Gastroesophageal sphincter (tissue), 4 donors: ENCODE data around the gene MAT1A. TPM values are rescaled to one million over a fixed set of nuclear protein-coding genes. Genes with fewer than 3 reads are reported as not detected.

Experiments used
- ATAC-seq: fragments of 150-250 bp; one replicate; pipeline ENCODE4 v1.9.1; 2016; ENCODE audit warnings: mild to moderate bottlenecking, moderate library complexity
- H3K27ac ChIP-seq, 4 donors: fragments of 200-600 bp; sonication (generic) in 3 of 4; 1 replicate in 3 of 4; 2 replicates in 1 of 4; pipeline ENCODE4 v1.5.1; 2016 to 2019
- H3K27me3 ChIP-seq: fragments of 200-600 bp; sonication (generic); one replicate; pipeline ENCODE4 v1.5.1; 2019
- H3K36me3 ChIP-seq, 2 donors: fragments of 200-600 bp; sonication (generic); one replicate each; pipeline ENCODE4 v1.5.1; 2019; ENCODE audit warnings: control low read depth in 1 of 2
- H3K4me1 ChIP-seq, 3 donors: fragments of 200-600 bp; sonication (generic); 1 replicate in 2 of 3; 2 replicates in 1 of 3; pipeline ENCODE4 v1.5.1; 2016 to 2019; ENCODE audit warnings: control low read depth in 2 of 3
- H3K4me3 ChIP-seq, 2 donors: fragments of 200-600 bp; sonication (generic); one replicate each; pipeline ENCODE4 v1.5.1; 2019; ENCODE audit warnings: mild to moderate bottlenecking in 1 of 2, moderate library complexity in 1 of 2
- H3K9me3 ChIP-seq, 3 donors: fragments of 200-600 bp; sonication (generic); one replicate each; pipeline ENCODE4 v1.5.1; 2017 to 2019; ENCODE audit warnings: control low read depth in 2 of 3
- EP300 ChIP-seq: sonication (generic); formaldehyde crosslinking; IDR thresholded peaks from one replicate; pipeline ENCODE4 v1.6.1; 2017; ENCODE audit warnings: antibody characterized with exemption, mild to moderate bottlenecking
- POLR2A ChIP-seq, 2 donors: fragments of 450-650 bp; IDR thresholded peaks; one replicate each; pipeline ENCODE4 v1.6.1; 2017; ENCODE audit warnings: antibody characterized with exemption in 2 of 2, mild to moderate bottlenecking in 2 of 2, moderate library complexity in 1 of 2
- POLR2AphosphoS5 ChIP-seq: sonication (generic); formaldehyde crosslinking; IDR thresholded peaks from one replicate; pipeline ENCODE4 v1.6.1; 2017; ENCODE audit warnings: antibody characterized with exemption
- WGBS, 2 donors: methylation state at CpG; one replicate each; pipeline ENCODE4 v1.1.5; 2018; ENCODE audit warnings: low coverage in 1 of 2; 5-methylcytosine and 5-hydroxymethylcytosine counted together
- total RNA-seq, 4 donors: library from RNA; depleted of rRNA; stranded (reverse); fragments of >200 nt; gene quantifications; one replicate each; pipeline ENCODE4 v1.1.0, GENCODE V29; 2016
- TF ChIP-seq, protein P1 (sequence below), 4 experiments: fragments of 200-600 bp in 2 of 4; fragments of 450-650 bp in 2 of 4; sonication (generic) in 1 of 4; IDR thresholded peaks; one replicate each; pipeline ENCODE4 v1.5.1; 2017 to 2019; ENCODE audit warnings: antibody characterized with exemption in 4 of 4, mild to moderate bottlenecking in 2 of 4, moderate library complexity in 2 of 4

MAT1A gene
- total RNA-seq, 4 donors from 2014 or later = not detected

DNA sequence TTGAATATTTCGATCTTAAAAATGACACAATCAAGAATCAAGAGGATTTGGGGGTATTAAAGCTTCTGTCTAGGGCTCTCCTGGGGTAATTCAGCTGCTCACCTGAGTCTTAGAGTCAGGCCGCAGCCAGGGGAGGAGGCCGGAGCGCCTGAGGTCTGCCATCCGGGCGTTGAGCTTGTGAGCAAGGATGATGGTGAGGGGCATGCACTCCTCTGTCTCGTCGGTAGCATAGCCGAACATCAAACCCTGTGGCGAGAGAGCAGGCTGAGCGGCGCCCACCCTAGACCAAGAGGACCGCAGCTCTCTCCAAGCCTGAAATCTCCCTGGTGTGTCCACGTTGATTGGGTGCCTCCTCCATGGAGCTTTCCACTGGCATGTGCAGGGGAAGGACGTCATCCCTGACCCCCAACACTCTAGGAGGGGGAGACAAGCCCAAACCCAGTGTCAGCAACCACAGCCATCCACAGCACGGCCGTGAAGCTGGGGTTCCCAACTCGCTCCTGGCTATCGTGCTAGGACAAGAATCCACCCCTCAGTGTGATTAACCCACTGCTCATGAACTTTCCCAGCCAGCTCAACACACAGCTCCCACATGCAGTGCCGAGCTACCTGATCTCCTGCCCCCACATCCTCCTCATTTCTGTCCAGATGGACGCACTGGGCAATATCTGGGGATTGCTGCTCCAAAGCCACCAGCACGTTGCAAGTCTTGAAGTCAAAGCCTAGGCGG, 9.2 kb downstream of the MAT1A start:
- 74 to 92% methylated on average over 2 to 3 of the region's 23 CpGs for WGBS, 2 donors
- Histone ChIP-seq H3K4me1 (no peaks in the 10 kb centered on the region), H3K36me3 (no peaks in the 10 kb centered on the region), H3K27ac (no peak overlapping the region), H3K4me3 (no peak overlapping the region), H3K9me3 (no peaks in the 10 kb centered on the region), H3K27me3 (no peaks in the 10 kb centered on the region)
- no peak for ATAC-seq
- TF ChIP-seq POLR2AphosphoS5 (no peak), EP300 (no peak), POLR2A (IDR thresholded peaks at IDR 0.05) (no peak)
- TF ChIP-seq, protein P1, sequence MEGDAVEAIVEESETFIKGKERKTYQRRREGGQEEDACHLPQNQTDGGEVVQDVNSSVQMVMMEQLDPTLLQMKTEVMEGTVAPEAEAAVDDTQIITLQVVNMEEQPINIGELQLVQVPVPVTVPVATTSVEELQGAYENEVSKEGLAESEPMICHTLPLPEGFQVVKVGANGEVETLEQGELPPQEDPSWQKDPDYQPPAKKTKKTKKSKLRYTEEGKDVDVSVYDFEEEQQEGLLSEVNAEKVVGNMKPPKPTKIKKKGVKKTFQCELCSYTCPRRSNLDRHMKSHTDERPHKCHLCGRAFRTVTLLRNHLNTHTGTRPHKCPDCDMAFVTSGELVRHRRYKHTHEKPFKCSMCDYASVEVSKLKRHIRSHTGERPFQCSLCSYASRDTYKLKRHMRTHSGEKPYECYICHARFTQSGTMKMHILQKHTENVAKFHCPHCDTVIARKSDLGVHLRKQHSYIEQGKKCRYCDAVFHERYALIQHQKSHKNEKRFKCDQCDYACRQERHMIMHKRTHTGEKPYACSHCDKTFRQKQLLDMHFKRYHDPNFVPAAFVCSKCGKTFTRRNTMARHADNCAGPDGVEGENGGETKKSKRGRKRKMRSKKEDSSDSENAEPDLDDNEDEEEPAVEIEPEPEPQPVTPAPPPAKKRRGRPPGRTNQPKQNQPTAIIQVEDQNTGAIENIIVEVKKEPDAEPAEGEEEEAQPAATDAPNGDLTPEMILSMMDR (IDR thresholded peaks at IDR 0.05) = no peak

DNA sequence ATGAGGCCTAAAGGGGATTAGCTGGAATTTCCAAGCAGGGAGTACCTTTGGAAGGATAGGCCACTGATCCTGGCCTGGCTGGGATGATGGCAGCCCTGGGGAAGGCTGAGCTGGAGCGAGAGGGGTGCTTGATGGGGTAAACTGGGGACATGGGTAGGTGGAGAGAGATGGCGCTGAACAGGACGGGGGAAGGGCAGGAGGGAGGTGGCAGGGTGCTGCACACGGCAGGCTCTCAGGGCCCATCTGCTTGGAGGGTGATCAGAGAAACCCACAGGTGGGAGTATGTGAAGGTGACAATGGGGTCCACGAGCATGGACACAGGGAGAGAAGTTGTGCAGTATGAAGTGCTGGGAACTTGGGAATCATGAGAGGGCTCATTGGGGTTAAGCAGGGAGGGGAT, 10.3 kb downstream of the MAT1A start:
- Histone ChIP-seq H3K36me3 (no peaks in the 10 kb centered on the region), H3K4me3 (no peak overlapping the region), H3K27ac (no peak overlapping the region), H3K4me1 (no peaks in the 10 kb centered on the region), H3K27me3 (no peaks in the 10 kb centered on the region), H3K9me3 (no peaks in the 10 kb centered on the region)
- WGBS, 2 donors = 90 to 91% methylated on average over 3 to 5 of the region's 5 CpGs
- no peak for TF ChIP-seq EP300
- TF ChIP-seq POLR2A (IDR thresholded peaks at IDR 0.05) = no peak
- TF ChIP-seq, protein P1 (IDR thresholded peaks at IDR 0.05) = no peak
- TF ChIP-seq POLR2AphosphoS5 = no peak
- no peak for ATAC-seq

DNA sequence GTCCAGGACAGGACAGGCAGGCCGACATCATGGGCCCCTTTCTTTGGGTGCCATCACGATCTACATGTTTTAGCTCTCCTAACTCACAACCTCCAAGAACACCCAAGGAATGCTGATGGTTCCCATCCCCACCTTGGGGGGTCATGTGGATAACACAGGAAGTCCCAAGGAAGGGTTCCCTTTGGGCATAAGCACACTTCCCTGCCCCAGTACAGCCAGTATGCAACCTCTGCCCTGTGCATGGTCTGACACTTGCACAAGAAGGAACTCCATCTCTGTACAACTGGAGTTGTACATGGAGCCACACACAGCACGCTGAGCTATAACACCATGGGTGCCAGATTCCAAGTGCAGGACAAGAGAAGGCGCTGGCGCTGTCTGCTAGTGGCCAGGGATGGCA, 11.0 kb downstream of the MAT1A start:
- 95 to 100% methylated on average over 1 to 4 of the region's 5 CpGs for WGBS, 2 donors
- Histone ChIP-seq H3K9me3 (no peaks in the 10 kb centered on the region), H3K27me3 (no peaks in the 10 kb centered on the region), H3K27ac (no peak overlapping the region), H3K36me3 (no peaks in the 10 kb centered on the region), H3K4me3 (no peak overlapping the region), H3K4me1 (no peaks in the 10 kb centered on the region)
- TF ChIP-seq POLR2A (IDR thresholded peaks at IDR 0.05) (no peak), POLR2AphosphoS5 (no peak), EP300 (no peak)
- TF ChIP-seq, protein P1 (IDR thresholded peaks at IDR 0.05) = no peak
- no peak for ATAC-seq

DNA sequence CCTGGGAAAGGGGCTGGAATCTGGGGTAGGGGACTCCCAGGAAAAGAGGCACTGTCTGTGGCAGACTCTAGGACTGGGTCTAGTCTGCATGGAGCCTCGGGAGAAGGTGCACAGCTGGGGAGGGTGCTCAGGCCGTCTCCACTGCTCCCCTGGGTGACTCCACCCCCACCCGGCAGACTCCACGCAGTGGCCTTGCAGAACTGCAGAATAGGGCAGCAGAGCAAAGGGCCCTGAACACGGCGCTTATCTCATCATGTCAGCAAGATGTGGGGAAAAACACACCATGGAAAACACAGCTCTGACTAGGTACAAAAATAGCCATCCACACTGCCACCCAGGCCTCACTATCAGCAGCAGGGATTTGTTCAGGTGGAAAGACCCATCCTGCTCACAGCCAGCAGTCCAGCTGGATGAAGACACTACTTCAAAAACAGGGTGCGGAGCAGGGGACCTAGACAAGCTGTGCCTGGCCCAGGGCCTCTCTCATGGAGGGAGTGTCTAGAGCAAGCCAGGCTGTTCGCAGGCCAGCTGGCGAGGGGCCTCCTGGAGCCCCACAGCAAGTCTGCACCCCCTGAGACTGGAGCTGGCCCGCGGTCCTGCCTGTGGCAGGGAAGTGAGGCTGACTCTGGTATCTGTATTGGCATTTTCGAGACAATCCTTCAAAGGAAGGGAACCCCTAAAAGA, 11.7 kb downstream of the MAT1A start:
- TF ChIP-seq EP300 (no peak), POLR2AphosphoS5 (no peak), POLR2A (IDR thresholded peaks at IDR 0.05) (no peak)
- TF ChIP-seq, protein P1 (IDR thresholded peaks at IDR 0.05) = no peak
- Histone ChIP-seq H3K36me3 (no peaks in the 10 kb centered on the region), H3K27me3 (no peaks in the 10 kb centered on the region), H3K4me1 (no peaks in the 10 kb centered on the region), H3K4me3 (no peak overlapping the region), H3K27ac (no peak overlapping the region), H3K9me3 (no peaks in the 10 kb centered on the region)
- no peak for ATAC-seq
- 75% methylated on average over 8 of the region's 12 CpGs; no CpG with 5 or more reads in 1 of the 2 donors for WGBS, 2 donors

DNA sequence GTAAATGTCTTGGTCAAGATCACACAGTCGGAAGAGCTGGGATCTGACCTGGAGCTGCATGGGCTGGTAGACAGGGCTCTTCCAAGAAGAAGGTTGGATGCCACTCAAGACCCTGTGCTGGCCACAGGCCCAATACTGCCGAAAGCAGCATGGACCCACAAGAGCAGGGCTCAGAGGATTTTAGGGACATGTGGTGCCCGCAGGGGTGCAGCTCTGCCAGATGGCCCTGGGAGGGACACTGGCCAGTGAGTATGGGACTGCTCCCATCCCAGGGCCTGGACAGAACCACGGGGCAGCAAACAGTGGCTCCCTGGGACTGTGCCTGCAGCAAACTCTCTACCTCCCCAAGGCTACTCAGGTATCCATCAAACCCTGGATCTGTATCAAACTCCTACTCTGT, 12.4 kb downstream of the MAT1A start:
- H3K9me3 ChIP-seq = no peaks in the 10 kb centered on the region
- H3K4me1 ChIP-seq = no peaks in the 10 kb centered on the region
- no peak for TF ChIP-seq POLR2A (IDR thresholded peaks at IDR 0.05)
- no peak for TF ChIP-seq POLR2AphosphoS5
- TF ChIP-seq, protein P1 (IDR thresholded peaks at IDR 0.05) = no peak
- TF ChIP-seq EP300 = no peak
- no peak overlapping the region for H3K27ac ChIP-seq
- no peaks in the 10 kb centered on the region for H3K27me3 ChIP-seq
- H3K36me3 ChIP-seq = no peaks in the 10 kb centered on the region
- no CpG with 5 or more reads among the region's 4 CpGs for WGBS, 2 donors
- ATAC-seq = no peak
- H3K4me3 ChIP-seq = no peak overlapping the region
